Panc1 (cell line): Measurements from ENCODE around the gene ZBTB20. TPM values are rescaled to one million over a fixed set of nuclear protein-coding genes. Genes with fewer than 3 reads are reported as not detected.

ENCODE experiments used
- ATAC-seq: fragments of 200-7000 bp; cut with Tn5 transposase; 2 replicates; pipeline ENCODE4 v1.9.1; 2020; ENCODE audit warnings: mild to moderate bottlenecking, moderate library complexity
- BruUV-seq: library from RNA; stranded (reverse); fragments of 400-500 nt; replicated peaks from 2 replicates; lab custom pipeline; 2021; lab: Mats Ljungman, UMichigan
- CTCF ChIA-PET: fragments of 300-600 bp; sonication (Branson Sonifier 250); formaldehyde crosslinking; loops from one replicate; lab custom pipeline; 2022; ENCODE audit warnings: antibody characterized with exemption; lab: Charles Lee
- POLR2A ChIA-PET: fragments of 300-600 bp; sonication (Branson Sonifier 250); formaldehyde crosslinking; loops from one replicate; lab custom pipeline; 2022; ENCODE audit warnings: antibody characterized with exemption; lab: Charles Lee
- DNase-seq: peaks from one replicate; pipeline ENCODE4 v3.0.0-alpha.2; 2010; ENCODE audit warnings: low read depth, low spot score
- H3K27ac ChIP-seq: 2 replicates; pipeline ENCODE4 v1.5.1; 2011; ENCODE audit warnings: mild to moderate bottlenecking, low read length, inconsistent platforms
- H3K27me3 ChIP-seq: fragments of 200-500 bp; sonication (Bioruptor generic); 2 replicates; pipeline ENCODE4 v1.6.0; 2014; ENCODE audit warnings: low read length, inconsistent platforms; ENCODE audit not compliant: control insufficient read depth, insufficient read depth
- H3K36me3 ChIP-seq: fragments of 200-500 bp; sonication (Bioruptor generic); 2 replicates; pipeline ENCODE4 v1.5.1; 2014; ENCODE audit warnings: inconsistent platforms, mild to moderate bottlenecking, low read length, moderate library complexity; ENCODE audit not compliant: control insufficient read depth, insufficient read depth
- H3K4me1 ChIP-seq: 2 replicates; pipeline ENCODE4 v1.5.1; 2011; ENCODE audit warnings: inconsistent platforms, mild to moderate bottlenecking, low read length, moderate library complexity; ENCODE audit not compliant: control insufficient read depth, insufficient read depth
- H3K4me3 ChIP-seq, 2 experiments: 2 replicates each; pipeline ENCODE4 v1.5.1; 2011 to 2012; ENCODE audit warnings: low read depth in 2 of 2, low read length in 2 of 2, mild to moderate bottlenecking in 2 of 2, inconsistent platforms in 1 of 2, moderate library complexity in 1 of 2
- H3K9me3 ChIP-seq: fragments of 200-500 bp; sonication (Bioruptor generic); 2 replicates; pipeline ENCODE4 v1.5.1; 2014; ENCODE audit warnings: low read depth, mild to moderate bottlenecking, inconsistent platforms, low read length, moderate library complexity; ENCODE audit not compliant: control insufficient read depth, insufficient read depth
- POLR2AphosphoS5 ChIP-seq: IDR thresholded peaks from 2 replicates; pipeline ENCODE4 v1.6.1; 2012; ENCODE audit warnings: mild to moderate bottlenecking, low read depth, low read length, moderate library complexity
- SIN3A ChIP-seq: IDR thresholded peaks from 2 replicates; pipeline ENCODE4 v1.6.1; 2012; ENCODE audit warnings: low read depth, mild to moderate bottlenecking, low read length, moderate library complexity, borderline replicate concordance; ENCODE audit not compliant: insufficient read depth
- TCF7L2 ChIP-seq: IDR thresholded peaks from 2 replicates; pipeline ENCODE4 v1.6.1; 2011; ENCODE audit warnings: mild to moderate bottlenecking, low read depth, low read length, inconsistent platforms
- in situ Hi-C: cut with HindIII; loops from 2 replicates; pipeline ENCODE4 v1.10.0; 2016; ENCODE audit warnings: low sequenced_read_pairs, low pct_unique_long_range_greater_than_20kb
- intact Hi-C: fragments of 100-400 bp; cut with micrococcal nuclease; formaldehyde crosslinking; loops from one replicate; pipeline ENCODE4 v1.10.0; 2022; ENCODE audit not compliant: unreplicated experiment
- total RNA-seq: library from RNA; stranded (reverse); gene quantifications from one replicate; pipeline ENCODE4 v1.2.1, GENCODE V29; 2021; ENCODE audit not compliant: unreplicated experiment
- TF ChIP-seq, protein P1 (sequence below): fragments of 450-650 bp; IDR thresholded peaks from 2 replicates; pipeline ENCODE4 v1.5.1; 2017; ENCODE audit warnings: mild to moderate bottlenecking
- TF ChIP-seq, protein P2 (sequence below), 2 experiments: IDR thresholded peaks; 2 replicates each; pipeline ENCODE4 v1.6.1; 2011 to 2012; ENCODE audit warnings: low read depth in 2 of 2, control low read depth in 1 of 2, low read length in 1 of 2, mild to moderate bottlenecking in 1 of 2, moderate library complexity in 1 of 2; ENCODE audit not compliant: insufficient read depth in 1 of 2

ZBTB20 gene
- total RNA-seq, 1 experiment from 2014 or later, result 4.1 TPM

DNA sequence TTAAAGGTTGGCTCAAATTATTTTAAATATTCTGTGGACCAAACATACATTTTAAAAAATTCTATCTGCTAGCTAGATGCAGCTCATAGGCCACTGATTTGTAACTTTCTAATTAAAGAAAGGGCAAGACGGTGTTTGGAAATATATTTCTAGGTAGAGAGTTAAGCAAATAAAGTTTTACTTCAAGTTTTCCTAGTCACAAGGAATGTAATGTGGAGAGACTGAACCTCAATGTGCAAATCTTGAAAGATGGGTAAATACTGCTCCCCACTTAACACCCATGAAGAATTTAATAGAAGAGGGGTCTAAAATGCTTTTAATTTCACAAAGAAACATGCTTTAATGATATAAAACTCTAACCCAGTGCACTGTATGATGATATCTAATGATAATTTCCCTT, 678.0 kb downstream of the ZBTB20 start:
- H3K36me3 ChIP-seq, result no peaks in the 10 kb centered on the region
- BruUV-seq, result no TSS peak
- H3K4me1 ChIP-seq, result no peaks in the 10 kb centered on the region
- TF ChIP-seq SIN3A, result no peak
- no peak for TF ChIP-seq TCF7L2
- TF ChIP-seq POLR2AphosphoS5, result no peak
- TF ChIP-seq, protein P1, sequence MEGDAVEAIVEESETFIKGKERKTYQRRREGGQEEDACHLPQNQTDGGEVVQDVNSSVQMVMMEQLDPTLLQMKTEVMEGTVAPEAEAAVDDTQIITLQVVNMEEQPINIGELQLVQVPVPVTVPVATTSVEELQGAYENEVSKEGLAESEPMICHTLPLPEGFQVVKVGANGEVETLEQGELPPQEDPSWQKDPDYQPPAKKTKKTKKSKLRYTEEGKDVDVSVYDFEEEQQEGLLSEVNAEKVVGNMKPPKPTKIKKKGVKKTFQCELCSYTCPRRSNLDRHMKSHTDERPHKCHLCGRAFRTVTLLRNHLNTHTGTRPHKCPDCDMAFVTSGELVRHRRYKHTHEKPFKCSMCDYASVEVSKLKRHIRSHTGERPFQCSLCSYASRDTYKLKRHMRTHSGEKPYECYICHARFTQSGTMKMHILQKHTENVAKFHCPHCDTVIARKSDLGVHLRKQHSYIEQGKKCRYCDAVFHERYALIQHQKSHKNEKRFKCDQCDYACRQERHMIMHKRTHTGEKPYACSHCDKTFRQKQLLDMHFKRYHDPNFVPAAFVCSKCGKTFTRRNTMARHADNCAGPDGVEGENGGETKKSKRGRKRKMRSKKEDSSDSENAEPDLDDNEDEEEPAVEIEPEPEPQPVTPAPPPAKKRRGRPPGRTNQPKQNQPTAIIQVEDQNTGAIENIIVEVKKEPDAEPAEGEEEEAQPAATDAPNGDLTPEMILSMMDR, result no peak
- TF ChIP-seq, protein P2, sequence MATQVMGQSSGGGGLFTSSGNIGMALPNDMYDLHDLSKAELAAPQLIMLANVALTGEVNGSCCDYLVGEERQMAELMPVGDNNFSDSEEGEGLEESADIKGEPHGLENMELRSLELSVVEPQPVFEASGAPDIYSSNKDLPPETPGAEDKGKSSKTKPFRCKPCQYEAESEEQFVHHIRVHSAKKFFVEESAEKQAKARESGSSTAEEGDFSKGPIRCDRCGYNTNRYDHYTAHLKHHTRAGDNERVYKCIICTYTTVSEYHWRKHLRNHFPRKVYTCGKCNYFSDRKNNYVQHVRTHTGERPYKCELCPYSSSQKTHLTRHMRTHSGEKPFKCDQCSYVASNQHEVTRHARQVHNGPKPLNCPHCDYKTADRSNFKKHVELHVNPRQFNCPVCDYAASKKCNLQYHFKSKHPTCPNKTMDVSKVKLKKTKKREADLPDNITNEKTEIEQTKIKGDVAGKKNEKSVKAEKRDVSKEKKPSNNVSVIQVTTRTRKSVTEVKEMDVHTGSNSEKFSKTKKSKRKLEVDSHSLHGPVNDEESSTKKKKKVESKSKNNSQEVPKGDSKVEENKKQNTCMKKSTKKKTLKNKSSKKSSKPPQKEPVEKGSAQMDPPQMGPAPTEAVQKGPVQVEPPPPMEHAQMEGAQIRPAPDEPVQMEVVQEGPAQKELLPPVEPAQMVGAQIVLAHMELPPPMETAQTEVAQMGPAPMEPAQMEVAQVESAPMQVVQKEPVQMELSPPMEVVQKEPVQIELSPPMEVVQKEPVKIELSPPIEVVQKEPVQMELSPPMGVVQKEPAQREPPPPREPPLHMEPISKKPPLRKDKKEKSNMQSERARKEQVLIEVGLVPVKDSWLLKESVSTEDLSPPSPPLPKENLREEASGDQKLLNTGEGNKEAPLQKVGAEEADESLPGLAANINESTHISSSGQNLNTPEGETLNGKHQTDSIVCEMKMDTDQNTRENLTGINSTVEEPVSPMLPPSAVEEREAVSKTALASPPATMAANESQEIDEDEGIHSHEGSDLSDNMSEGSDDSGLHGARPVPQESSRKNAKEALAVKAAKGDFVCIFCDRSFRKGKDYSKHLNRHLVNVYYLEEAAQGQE (IDR thresholded peaks at IDR 0.05; ENCODE audit: insufficient read depth in 1 of 2, low read depth in 2 of 2, low read length in 1 of 2), result no peak
- no peaks in the 10 kb centered on the region for H3K9me3 ChIP-seq
- H3K27me3 ChIP-seq, result no peaks in the 10 kb centered on the region
- in situ Hi-C loops, result no loop called here
- intact Hi-C loops, result no loop called here
- ChIA-PET POLR2A (no interaction called here), CTCF (no interaction called here)
- H3K27ac ChIP-seq, result no peak overlapping the region
- DNase-seq, result no peak
- H3K4me3 ChIP-seq, result no peak overlapping the region
- ATAC-seq, result no peak

DNA sequence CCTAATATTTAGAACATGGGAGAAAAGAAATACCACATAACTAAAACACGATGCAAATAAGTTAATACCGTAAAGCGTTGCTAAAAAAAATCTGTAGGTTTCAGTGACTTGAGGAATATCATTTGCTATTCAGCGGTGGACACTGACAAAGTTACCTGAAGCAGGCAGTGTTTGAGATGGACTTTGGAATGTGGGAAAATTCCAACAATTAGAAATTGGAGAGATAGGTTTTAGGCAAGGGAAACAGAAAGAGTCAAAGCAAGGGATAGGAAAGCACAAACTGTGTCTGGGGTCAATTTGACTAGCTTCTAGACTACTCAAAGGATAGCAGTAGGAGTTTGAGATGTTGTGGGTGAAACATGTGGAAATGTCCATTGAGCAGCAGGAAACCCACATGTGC, 680.3 kb downstream of the ZBTB20 start:
- CTCF ChIA-PET, result no interaction called here
- ATAC-seq (no peak), DNase-seq (no peak)
- TF ChIP-seq, protein P2 (IDR thresholded peaks at IDR 0.05; ENCODE audit: insufficient read depth in 1 of 2, low read depth in 2 of 2, low read length in 1 of 2), result no peak
- TF ChIP-seq SIN3A (no peak), TCF7L2 (no peak), POLR2AphosphoS5 (no peak)
- TF ChIP-seq, protein P1, result no peak
- no peaks in the 10 kb centered on the region for H3K9me3 ChIP-seq
- no peak overlapping the region for H3K27ac ChIP-seq
- no peak overlapping the region for H3K4me3 ChIP-seq
- BruUV-seq, result no TSS peak
- H3K36me3 ChIP-seq, result no peaks in the 10 kb centered on the region
- no peaks in the 10 kb centered on the region for H3K4me1 ChIP-seq
- no peaks in the 10 kb centered on the region for H3K27me3 ChIP-seq
- POLR2A ChIA-PET, result no interaction called here
- in situ Hi-C loops, result no loop called here
- intact Hi-C loops, result no loop called here
